NCI-H128 (cell line): ENCODE results near the gene FUOM.
"Not testable (repeated sequence)": the region's sequence is repeated elsewhere in the genome, so short reads cannot be mapped to it uniquely, and the experiment has no call there.

Experiments
- DNase-seq: peaks from one replicate; lab custom pipeline; 2025; ENCODE audit not compliant: unreplicated experiment; lab: John Stamatoyannopoulos, UW

The FUOM gene

DNA sequence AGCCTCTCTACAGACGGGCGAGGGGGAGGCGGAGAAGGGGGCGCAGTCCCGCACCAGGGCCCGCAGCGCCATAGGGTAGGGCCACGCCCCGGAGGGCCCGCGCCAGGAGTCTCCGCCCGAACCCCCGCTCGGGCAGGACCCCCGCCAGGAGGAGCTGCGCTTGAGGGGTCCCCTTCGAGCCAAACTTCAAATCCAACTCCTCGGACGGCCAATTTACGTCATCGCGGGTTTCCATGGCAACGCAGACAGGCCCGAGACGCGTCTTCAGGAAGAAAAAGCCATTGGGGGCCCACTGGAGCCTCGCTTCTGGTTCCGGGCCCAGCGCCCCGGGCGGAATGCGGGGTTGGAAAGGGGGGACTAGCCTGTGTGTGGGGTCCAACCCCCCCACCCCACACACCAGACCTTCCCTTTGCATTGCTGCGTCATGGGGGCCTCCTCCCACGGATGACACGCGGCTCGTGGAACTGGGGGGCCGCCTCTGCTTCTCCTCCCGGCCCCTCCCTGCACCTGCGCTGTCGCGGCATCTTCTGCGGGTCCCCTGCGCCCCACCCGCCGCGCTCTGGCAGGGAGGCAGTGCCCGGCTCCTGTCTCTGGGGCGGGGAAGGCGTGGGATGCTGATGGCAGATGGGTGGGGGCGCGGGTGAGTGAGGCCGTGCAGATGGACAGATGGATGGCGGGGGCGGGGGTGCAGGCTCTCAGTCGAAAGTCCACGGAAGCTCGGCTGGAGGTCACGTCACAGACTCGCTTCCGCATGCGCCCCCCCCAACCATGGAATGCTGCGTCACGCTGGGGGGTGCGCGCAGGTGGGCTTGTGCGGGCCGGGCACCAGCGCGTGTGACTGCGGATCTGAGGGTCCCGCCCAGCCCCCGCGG, 22.3 kb downstream of the FUOM start:
- no peak for DNase-seq

DNA sequence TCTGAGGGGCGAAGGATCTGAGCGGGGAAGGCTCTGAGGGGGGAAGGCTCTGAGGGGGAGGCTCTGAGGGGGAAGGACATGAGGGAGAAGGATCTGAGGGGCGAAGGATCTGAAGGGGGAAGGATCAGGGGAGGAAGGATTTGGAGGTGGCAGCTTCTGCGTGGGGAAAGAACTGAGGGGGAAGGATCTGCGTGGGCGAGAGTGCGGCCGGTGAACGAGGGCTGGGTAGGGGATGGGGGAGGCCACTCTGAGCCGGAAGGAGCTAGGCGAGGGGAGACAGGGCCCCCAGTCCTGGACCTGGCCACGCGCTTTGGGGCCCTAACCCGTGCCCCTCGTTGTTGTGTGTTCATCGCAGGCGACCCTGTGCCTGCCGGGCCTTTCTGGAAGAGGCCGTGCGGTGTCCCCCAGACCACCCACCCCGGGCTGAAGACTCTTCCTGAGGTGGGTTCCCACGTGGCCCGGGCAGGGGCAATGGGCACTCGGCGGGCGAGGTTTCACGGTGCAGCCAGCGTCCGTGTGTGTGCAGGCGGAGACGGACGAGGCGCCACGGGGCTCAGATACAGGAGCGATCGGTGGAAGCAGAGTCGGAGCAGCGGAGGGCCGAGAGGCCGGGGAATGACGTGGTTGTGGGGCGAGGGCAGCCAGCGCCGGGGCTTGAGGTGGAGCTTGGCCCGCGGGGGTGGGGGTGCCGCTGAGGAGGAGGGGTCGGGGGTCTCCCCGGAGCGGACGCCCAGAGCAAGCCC, 23.1 kb downstream of the FUOM start:
- no peak for DNase-seq

DNA sequence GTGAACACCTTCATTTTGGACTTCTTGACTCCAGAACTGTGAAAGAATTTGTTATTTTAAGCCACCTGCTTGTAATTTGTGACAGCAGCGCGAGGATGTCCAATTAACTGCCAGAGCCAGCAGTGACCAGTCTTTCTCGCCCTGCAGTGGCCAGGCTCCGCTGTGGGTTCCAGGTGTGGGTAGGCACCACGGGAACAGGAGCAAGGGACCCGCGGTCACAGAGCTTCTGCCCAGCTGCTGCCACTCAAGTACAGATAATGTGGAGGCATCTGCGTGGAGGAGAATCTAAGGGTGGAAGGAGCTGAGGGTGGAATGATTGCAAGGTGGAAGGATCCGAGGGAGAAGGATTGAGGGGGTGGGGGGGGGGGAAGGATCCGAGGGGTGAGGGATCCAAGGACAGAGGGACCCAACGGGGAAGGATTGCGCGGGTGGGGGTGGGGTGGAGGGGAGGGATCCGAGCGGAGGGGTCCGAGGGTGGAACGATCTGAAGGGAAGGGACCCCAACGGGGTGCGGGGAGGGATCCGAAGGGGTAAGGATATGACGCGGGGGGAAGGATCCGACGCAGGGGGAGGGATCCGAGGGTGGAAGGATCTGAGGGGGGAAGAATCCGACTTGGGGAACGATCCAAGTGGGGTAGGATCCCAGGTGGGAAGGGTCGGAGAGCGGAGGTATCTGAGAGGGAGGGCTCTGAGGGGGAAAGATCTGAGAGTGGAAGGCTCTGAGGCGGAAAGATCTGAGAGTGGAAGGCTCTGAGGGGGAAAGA, 24.7 kb downstream of the FUOM start:
- no peak for DNase-seq

DNA sequence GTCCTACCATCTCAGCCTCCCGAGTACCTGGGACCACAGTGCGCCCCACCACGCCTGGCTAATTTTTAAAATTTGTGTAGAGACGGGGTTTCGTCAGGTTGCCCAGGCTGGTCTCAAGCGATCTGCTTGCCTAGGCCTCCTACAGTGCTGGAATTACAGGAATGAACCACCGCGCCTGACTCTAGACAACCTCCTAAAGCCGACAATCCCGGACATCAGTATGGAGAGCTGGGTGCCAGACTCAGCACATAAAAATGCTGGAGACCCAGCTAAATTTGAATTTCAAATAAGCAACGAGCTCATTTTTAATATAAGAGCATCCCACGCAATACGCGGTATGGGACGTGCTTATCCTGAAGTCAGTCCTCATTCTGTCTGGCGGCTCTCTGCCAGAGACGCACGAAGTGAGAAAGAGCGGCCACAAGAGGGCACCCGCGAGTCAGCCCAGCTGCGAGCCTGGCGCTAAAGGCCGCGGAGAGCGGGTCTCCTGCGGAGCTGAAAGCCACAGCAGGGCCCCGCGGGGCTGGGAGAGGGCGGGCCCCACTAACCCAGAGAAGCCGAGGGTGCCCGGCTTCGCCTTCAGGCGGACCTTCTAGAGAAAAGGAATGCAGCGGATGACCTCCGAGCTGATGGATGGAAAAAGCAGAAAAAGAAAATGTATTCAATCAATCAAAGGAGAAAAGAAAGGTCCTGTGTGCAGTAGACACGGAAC, 28.2 kb downstream of the FUOM start:
- DNase-seq = peak; percentile 69

DNA sequence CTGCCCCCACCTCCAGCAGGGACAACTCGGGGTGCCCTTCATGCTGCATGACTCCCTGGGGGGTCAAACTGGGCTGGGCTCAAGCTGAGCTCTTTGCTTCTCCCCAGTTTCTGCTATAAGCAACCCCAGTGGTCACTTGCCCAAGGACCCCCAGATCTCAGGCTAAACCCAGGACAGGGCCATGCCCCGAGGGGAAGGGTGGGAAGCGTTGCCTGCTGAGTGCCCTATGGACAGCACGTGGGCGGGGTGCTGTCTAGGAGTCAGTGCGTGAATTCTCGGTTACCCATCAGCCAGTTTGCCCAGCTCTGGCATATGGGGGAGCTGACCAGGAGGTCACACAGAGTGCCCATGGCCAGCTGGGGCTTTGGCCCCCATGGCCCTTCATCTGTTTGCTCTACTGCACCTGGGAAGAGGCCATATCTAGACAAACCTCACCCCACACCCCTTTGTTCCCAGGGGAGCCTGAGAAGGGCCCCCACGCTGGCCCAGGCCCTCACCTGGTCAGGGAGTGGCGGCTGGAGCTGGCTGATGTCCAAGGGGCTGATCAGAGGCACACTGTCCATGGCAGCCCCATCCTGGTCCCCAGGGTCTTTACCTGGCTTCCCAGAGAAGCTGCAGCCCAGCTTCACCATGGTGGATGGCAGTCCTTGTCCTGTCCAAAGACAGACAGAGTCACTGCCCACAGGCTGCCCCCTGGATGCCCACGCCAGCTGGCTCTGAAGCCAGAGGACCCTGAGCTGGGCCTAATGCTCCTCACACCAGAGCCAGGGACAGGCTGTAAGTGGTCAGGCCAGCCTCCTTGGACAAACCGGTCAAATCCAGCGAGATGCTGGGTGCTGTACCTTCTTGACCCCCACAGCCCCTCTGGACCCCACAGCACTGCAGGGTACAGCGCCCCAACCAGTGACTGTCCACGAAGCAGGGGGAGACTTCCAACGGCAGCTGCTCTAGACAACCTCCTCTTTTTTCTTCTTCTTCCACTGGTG, 29.2 kb downstream of the FUOM start:
- no peak for DNase-seq

DNA sequence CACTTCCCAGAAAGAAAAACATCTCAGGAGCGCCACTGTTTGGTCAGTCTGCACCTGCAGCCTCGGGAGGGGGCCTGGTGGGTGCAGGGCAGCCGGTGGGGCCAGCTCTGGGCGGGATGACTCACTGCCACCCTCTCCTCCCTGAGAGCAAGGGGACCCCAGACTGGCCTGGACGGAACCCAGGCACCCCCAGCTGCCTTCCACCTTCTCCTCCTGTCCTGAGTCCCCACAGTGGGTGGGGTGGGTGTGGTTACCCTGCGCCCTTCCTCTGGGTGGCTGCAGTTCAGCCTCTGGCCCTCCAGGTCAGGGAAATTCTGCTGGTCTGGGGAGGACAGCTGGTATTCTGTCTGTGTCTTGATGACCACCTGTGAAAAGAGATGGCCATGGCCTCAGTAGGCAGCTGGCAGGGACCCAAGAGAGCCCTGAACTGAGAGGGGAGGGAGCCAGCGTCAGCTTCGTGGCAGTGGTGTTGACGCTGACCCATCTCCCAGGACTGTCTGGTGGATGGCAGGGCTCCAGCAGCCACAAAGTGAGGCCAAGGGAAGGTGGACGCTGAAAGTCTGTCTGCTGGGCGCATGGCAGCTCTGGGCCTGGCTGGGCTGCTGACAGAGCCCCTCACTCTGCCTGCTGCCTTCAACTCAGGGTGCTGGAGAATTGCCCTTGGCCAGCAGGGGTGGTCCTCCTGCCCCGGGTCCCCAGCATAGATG, 30.0 kb downstream of the FUOM start:
- no peak for DNase-seq

DNA sequence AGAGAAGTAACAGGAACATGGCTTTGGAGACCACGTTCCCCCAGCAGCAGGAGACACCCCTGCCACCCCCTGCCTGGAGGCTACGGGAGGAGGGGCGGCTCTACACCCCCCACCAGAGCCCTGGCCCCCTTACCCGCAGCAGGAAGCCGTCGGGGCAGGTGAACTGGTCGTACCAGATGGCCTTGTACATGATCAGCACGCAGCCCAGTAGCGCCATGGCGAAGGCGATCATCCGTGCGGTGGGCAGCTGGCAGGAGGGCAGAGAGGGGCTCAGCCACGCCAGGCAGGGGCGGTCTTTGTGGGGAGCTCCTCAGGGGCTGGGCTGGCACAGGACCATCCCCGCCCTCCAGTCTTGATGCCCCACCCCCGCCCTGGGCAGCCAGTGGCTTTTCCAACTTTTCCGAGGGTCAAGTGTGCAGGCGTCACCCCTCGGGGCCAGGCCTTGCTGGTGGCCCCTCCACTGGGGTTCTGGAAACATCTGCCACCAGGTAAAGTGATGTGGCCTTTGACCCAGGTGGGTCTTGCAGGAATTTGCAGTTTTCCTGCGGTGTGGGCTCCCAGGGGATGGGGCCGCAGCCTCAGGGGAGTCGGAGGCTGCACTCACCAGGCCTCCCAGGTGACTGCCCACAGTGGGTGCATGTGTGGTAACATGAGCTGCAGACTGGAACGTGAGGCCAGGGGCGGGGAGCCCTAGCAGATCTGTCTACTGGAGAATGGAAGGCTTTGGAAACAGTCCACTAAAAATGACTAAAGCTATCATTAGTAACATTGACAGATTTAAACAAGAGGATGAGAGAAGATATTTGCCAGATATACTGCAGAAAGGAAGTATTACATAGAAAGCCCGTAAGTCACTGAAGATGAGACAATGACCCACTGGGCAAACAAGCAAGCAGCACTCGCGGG, 30.8 kb downstream of the FUOM start:
- no peak for DNase-seq

DNA sequence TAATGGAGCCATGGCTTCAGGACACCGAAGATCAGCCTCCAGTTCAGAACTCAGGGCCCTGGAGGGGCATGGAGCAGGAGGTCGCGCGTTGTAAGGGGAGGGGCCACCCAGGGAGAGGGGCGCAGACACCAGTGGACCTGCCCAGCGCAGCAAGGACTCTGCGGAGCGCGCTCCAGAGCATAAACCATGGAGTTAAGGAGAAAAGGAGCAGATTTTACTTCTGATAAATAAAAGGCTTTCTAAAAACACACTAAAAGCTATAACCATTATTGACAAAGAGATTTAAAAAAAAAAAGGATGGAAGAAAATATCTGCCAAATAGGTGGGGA, 31.6 kb downstream of the FUOM start:
- DNase-seq = no peak

DNA sequence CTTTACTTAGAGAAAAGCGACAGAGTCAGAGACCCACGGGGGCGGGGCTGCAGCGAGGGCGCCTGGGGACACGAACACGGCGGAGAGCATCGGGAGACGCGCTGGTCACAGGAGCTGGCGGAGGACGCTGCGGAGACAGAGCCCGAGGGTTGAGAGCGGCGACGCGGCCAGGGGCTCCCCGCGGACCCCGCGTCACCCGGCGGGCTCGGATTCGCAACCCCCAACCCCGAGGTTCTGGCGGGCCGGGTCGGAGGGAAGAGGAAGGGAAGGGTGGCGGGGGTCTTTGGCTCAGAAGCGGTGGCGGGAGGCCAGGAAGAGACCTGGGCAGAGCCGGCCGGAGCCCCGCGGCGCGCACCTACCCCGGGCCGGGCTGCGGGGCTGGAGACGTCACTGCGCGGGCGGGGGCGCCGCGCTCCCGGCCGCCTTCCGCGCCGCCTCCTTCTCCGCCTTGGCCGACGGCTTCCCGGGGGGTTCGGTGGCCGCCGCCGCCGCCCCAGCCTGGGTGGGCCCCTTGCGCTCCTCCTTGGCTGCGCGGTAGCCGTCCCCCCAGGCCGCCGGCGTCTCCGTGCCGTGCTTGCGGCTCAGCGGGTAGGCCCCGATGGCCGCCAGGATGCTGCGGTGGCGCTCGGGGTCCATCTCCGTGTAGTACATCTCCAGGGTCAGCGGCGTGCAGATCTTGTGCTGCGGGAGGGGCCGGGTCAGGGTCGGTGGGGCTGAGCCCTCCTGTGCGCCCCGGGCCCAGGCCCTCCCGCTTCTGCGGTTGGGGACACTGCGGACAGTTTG, 32.2 kb downstream of the FUOM start:
- no peak for DNase-seq

DNA sequence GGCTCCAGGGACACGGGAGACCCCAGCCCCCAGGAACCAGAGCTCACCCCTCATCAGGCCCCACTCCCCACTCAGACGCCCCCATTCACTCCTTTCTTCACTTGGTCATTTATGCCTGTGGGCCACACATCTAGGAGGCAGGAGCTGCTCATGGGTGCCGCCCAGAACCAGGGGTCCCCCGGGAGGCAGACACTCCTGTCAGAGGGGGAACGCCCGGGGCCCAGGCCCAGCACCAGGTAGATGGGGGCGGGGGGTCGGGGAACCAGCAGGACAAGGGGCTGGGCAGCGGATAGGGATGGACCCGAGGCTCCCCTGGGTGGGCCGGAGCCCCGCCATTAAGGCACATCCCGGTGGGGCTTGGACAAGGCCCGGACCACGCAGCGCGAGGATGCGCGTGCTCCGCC, 33.0 kb downstream of the FUOM start:
- DNase-seq = no peak

DNA sequence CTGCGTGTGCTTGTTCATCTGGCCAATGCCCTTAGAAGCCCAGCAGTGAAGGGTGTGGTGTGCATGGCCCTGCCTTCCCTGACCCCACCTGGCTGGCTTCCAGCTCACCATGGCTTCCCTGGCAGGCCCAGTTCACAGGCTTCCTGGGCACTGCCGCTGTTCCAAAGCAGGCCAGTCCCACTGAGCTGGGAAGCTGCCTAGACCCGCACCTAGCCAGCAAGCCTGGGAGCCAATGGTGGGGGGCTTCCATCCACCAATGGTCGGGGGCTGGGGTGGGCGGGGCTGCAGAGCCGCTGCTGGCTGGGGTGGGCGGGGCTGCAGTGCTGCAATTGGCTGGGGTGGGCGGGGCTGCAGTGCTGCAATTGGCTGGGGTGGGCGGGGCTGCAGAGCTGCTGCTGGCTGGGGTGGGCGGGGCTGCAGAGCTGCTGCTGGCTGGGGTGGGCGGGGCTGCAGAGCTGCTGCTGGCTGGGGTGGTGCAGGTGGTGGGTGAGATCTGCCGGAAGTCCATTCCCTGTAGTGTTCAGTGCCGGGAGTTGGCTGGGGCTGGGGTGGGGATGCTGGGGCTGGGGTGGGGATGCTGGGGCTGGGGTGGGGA, 33.5 kb downstream of the FUOM start:
- peak; percentile 11 for DNase-seq

DNA sequence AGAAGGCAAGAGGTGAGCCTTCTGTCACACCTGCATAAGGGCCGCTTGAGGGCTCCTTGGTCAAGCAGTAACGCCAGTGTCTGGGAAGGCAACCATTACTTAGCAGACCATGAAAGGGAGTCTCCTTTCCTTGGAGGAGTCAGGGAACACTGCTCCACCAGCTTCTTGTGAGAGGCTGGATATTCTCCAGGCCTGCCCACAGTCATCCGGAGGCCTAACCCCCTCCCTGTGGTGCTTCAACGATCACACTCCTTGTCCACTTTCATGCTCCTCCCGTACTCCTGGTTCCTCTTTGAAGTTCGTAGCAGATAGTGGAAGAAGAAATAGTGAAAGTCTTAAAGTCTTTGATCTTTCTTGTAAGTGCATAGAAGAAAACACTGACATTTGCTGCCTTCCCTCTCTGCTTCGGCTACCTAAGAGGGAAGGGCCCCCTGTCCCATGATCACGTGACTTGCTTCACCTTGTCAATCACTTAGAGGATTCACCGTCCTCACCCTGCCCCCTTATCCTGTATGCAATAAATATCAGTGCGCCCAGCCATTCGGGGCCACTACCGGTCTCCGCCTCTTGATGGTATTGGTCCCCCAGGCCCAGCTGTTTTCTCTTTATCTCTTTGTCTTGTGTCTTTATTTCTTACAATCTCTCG, 35.6 kb downstream of the FUOM start:
- DNase-seq = not testable (repeated sequence)

DNA sequence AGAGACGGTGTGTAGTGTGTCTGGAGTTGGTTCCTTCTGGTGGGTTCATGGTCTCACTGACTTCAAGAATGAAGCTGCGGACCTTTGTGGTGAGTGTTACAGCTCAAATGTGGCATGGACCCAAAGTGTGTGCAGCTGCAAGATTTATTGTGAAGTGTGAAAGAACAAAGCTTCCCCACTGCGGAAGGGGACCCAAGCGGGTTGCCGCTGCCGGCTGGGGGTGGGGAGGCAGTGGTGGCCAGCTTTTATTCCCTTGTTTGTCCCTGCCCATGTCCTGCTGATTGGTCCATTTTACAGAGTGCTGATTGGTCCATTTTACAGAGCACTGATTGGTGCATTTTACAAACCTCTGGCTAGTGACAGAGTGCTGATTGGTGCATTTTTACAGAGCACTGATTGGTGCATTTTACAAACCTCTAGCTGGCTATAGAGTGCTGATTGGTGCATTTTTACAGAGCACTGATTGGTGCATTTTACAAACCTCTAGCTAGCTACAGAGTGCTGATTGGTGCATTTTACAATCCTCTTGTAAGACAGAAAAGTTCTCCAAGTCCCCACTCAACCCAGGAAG, 36.9 kb downstream of the FUOM start:
- not testable (repeated sequence) for DNase-seq

DNA sequence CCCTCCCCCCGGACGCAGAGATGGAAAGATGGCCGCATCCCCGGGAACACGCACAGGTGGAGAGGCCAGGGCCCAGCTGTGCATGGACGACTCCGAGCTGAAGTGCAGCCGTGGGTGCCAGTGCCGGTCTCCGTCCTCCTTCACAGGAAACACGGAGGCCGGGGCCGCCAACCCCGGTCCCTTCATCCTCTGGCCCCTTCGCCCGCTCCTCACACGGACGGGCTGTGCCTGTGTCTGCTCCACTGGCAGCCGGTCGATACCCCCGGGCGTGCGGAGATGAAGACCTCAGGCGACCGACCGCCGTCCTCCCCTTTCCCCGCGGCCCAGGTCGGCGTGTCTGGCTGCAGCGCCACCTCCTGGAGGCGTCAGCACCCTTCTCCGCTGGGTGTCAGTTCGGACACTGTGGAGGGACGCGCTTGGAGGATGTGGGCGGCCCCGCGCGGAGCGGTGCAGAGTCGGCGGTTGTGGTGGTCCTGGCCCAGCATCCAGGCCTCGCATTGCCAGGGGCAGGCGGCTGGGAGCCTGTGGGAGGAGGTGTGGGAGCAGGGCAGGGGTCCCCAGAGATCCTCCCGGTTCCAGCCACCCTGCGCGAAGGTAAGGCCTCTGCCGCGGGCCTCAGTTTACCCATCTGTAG, 39.2 kb downstream of the FUOM start:
- peak; percentile 15 for DNase-seq

DNA sequence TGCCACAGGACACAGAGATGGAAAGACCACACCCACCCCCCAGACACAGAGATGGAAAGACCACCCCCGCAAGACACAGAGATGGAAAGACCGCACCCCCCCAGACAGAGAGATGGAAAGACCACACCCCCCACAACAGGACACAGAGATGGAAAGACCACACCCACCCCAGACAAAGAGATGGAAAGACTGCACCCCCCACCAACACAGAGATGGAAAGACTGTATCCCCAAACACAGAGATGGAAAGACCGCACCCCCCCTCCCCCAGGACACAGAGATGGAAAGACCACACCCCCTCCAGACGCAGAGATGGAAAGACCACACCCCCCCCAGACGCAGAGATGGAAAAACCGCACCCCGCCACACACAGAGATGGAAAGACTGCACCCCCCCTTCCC, 41.1 kb downstream of the FUOM start:
- DNase-seq = no peak

DNA sequence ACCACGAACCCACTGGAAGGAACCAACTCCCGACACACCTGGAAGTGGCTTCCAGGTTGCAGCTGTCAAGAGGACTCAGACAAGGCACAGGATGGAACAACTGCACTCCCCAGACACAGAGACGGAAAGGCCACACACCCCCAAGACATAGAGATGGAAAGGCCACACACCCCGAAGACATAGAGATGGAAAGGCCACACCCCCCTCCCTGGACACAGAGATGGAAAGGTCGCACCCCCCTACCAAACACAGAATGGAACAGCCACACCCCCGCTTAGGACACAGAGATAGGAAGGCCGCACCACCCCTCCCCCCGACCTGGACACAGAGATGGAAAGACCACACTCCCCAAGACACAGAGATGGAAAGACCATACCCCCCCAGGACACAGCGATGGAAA, 41.6 kb downstream of the FUOM start:
- no peak for DNase-seq
